Body of pancreas (tissue), 4 donors: Measurements from ENCODE around the gene ATXN7L1. TPM values are rescaled to one million over a fixed set of nuclear protein-coding genes. Genes with fewer than 3 reads are reported as not detected.
"Not testable (repeated sequence)": the region's sequence is repeated elsewhere in the genome, so short reads cannot be mapped to it uniquely, and the experiment has no call there.

Experiments used
- ATAC-seq: fragments of 150-250 bp; one replicate; pipeline ENCODE4 v1.9.1; 2016
- DNase-seq, 4 donors: peaks; one replicate each; pipeline ENCODE4 v3.0.0-alpha.2; 2019
- H3K27ac ChIP-seq, 4 donors: fragments of 200-600 bp; sonication (generic); 1 replicate in 3 of 4; 2 replicates in 1 of 4; pipeline versions ENCODE4 v1.5.1 to v1.6.1; 2016 to 2019; ENCODE audit warnings: mild to moderate bottlenecking in 1 of 4, mixed read lengths in 1 of 4, moderate library complexity in 1 of 4
- H3K27me3 ChIP-seq, 2 donors: fragments of 200-600 bp; sonication (generic); one replicate each; pipeline ENCODE4 v1.6.0; 2016; ENCODE audit warnings: mild to moderate bottlenecking in 1 of 2
- H3K36me3 ChIP-seq, 2 donors: fragments of 200-600 bp; sonication (generic); replicated peaks in 1 of 2; 2 replicates each; pipeline ENCODE4 v1.5.1; 2016; ENCODE audit warnings: low read depth in 2 of 2; ENCODE audit not compliant: insufficient read depth in 1 of 2
- H3K4me1 ChIP-seq: fragments of 200-600 bp; sonication (generic); one replicate; pipeline ENCODE4 v1.6.0; 2016
- H3K4me3 ChIP-seq, 2 donors: fragments of 200-600 bp; sonication (generic); 1 replicate in 1 of 2; 2 replicates in 1 of 2; pipeline ENCODE4 v1.5.1; 2016 to 2019
- H3K9me3 ChIP-seq, 3 donors: fragments of 200-600 bp; sonication (generic); 1 replicate in 2 of 3; 2 replicates in 1 of 3; pipeline ENCODE4 v1.5.1; 2016
- POLR2A ChIP-seq, 3 donors: fragments of 450-650 bp; IDR thresholded peaks; one replicate each; pipeline ENCODE4 v1.6.1; 2016; ENCODE audit warnings: antibody characterized with exemption in 3 of 3, mild to moderate bottlenecking in 2 of 3
- WGBS, 2 donors: methylation state at CpG; one replicate each; pipeline ENCODE4 v1.1.5; 2017; 5-methylcytosine and 5-hydroxymethylcytosine counted together
- intact Hi-C: fragments of 100-400 bp; cut with DNase I; formaldehyde crosslinking; loops from one replicate; pipeline ENCODE4 v1.15.1; 2023
- total RNA-seq, 2 donors: library from RNA; depleted of rRNA; stranded (reverse); fragments of >200 nt; gene quantifications; one replicate each; pipeline ENCODE4 v1.1.0, GENCODE V29; 2016
- TF ChIP-seq, protein P1 (sequence below), 7 experiments: fragments of 450-650 bp in 4 of 7; fragments of 200-600 bp in 3 of 7; sonication (generic) in 3 of 7; IDR thresholded peaks; one replicate each; pipeline ENCODE4 v1.5.1; 2016 to 2019; ENCODE audit warnings: antibody characterized with exemption in 7 of 7

The ATXN7L1 gene
- total RNA-seq, 2 donors from 2014 or later = 6.6 to 8.0 TPM

DNA sequence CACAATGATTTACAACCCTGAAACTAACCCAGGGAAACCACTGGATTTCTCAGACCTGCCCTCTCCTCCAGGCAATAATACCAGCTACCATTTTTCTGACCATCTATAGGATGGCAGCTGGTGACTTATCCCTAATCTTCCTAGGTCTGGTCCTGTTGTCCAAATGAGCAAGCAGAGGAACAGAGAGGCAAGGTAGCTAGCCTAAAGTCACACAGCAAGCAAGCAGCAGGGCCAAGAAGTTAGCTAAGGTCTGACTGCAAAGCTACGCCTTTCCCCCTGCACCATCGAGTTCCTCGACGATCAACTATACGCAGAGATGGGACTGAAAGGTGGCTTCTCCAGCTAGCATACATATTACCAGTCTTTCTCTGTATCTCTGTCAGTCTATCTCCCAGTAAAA lies 25.3 kb downstream of the ATXN7L1 start:
- 74 to 100% methylated on average over 5 of the region's 5 CpGs for WGBS, 2 donors
- Histone ChIP-seq H3K4me1 (no peaks in the 10 kb centered on the region), H3K4me3 (no peak overlapping the region), H3K9me3 (no peaks in the 10 kb centered on the region), H3K27ac (no peak overlapping the region), H3K36me3 (no peaks in the 10 kb centered on the region), H3K27me3 (no peaks in the 10 kb centered on the region)
- no peak for TF ChIP-seq POLR2A (IDR thresholded peaks at IDR 0.05)
- TF ChIP-seq, protein P1, sequence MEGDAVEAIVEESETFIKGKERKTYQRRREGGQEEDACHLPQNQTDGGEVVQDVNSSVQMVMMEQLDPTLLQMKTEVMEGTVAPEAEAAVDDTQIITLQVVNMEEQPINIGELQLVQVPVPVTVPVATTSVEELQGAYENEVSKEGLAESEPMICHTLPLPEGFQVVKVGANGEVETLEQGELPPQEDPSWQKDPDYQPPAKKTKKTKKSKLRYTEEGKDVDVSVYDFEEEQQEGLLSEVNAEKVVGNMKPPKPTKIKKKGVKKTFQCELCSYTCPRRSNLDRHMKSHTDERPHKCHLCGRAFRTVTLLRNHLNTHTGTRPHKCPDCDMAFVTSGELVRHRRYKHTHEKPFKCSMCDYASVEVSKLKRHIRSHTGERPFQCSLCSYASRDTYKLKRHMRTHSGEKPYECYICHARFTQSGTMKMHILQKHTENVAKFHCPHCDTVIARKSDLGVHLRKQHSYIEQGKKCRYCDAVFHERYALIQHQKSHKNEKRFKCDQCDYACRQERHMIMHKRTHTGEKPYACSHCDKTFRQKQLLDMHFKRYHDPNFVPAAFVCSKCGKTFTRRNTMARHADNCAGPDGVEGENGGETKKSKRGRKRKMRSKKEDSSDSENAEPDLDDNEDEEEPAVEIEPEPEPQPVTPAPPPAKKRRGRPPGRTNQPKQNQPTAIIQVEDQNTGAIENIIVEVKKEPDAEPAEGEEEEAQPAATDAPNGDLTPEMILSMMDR (IDR thresholded peaks at IDR 0.05) = no peak
- DNase-seq (no peak), ATAC-seq (no peak)
- intact Hi-C loops = no loop called here

DNA sequence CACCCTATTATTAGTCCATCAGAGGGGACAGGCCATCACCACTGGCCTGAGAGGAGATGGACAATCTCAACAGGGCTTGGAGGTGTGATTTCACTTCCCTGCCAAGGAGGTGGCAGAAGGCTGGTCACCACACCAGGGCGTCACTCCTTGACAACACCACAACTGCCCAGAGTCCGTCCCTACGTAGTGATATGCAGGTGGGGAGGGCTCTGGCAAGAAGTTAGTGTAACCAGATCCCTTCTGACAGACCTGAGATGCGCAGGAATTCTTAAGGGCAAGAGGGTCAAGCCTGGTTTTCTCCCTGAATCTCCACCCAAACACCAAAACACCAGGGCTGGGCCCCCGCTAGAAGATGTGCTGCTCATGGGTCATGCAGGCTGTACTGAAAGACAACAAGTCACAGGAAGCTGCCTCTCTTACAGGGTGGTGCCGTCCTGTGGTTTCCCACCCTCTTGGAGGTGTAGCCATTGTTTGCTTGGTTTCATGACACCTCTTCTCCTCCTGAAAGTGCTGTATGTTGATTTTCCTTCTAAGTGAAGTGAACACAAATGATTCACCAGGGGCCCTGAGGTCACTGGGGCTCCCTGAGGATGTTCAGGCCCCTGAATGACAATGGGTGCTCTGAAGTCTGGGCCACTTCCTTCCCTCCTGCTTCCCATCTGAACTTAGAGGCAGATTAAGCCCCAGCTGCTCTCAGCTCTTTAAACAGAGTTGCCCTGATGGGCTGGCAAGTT lies 27.1 kb downstream of the ATXN7L1 start:
- no peaks in the 10 kb centered on the region for H3K9me3 ChIP-seq
- H3K36me3 ChIP-seq = no peaks in the 10 kb centered on the region
- no peak overlapping the region for H3K27ac ChIP-seq
- TF ChIP-seq, protein P1 (IDR thresholded peaks at IDR 0.05) = no peak
- no peak for TF ChIP-seq POLR2A (IDR thresholded peaks at IDR 0.05)
- H3K4me1 ChIP-seq = no peaks in the 10 kb centered on the region
- no peaks in the 10 kb centered on the region for H3K27me3 ChIP-seq
- intact Hi-C loops = no loop called here
- no peak overlapping the region for H3K4me3 ChIP-seq
- WGBS, 2 donors = 89 to 96% methylated on average over 6 of the region's 6 CpGs
- no peak for ATAC-seq
- DNase-seq = no peak

DNA sequence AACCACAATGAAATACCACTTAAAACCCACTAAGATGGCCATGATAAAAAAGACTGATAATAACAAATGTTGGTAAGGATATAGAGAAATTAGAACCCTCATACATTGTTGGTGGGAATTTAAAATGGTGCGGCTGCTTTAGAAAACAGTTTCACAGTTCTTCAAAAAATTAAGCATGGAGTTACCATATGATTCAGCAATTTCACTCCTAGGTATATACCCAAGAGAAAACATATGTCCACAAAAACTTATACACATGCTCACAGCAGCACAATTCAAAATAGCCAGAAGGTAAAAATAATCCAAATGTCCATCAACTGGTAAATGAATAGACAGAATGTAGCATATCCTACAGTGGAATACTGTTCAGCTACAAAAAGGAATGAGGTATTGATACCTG lies 30.0 kb downstream of the ATXN7L1 start:
- H3K36me3 ChIP-seq = no peaks in the 10 kb centered on the region
- no peaks in the 10 kb centered on the region for H3K9me3 ChIP-seq
- ATAC-seq (no peak), DNase-seq (no peak)
- 90 to 93% methylated on average over 1 of the region's 1 CpG for WGBS, 2 donors
- no peak for TF ChIP-seq POLR2A (IDR thresholded peaks at IDR 0.05)
- TF ChIP-seq, protein P1 (IDR thresholded peaks at IDR 0.05) = no peak
- H3K4me1 ChIP-seq = no peaks in the 10 kb centered on the region
- intact Hi-C loops = no loop called here
- no peak overlapping the region for H3K27ac ChIP-seq
- no peak overlapping the region for H3K4me3 ChIP-seq
- H3K27me3 ChIP-seq = no peaks in the 10 kb centered on the region

- H3K4me1 ChIP-seq, H3K9me3 ChIP-seq, H3K4me3 ChIP-seq, H3K36me3 ChIP-seq, intact Hi-C loops, DNase-seq, H3K27ac ChIP-seq, H3K27me3 ChIP-seq, ATAC-seq: not testable (repeated sequence)
- 92 to 97% methylated on average over 5 of the region's 5 CpGs for WGBS, 2 donors
Measured at GRCh38 chr7:105844681-105845080, 31.7 kb downstream of the ATXN7L1 start.

GRCh38 chr7:105841866-105842265 lies 34.5 kb downstream of the ATXN7L1 start:
- Histone ChIP-seq H3K27ac (no peak overlapping the region), H3K4me1 (peaks cover 11% of the 10 kb centered on the region), H3K4me3 (no peak overlapping the region), H3K36me3 (no peaks in the 10 kb centered on the region), H3K9me3 (no peaks in the 10 kb centered on the region), H3K27me3 (no peaks in the 10 kb centered on the region)
- intact Hi-C loops = no loop called here
- ATAC-seq (no peak), DNase-seq (no peak)
- WGBS, 2 donors = 91 to 96% methylated on average over 3 of the region's 3 CpGs
- TF ChIP-seq, protein P1 (IDR thresholded peaks at IDR 0.05) = no peak
